RWPE2 (cell line): Measurements from ENCODE around the gene PRKCE.

ENCODE experiments used
- ATAC-seq: fragments of 200-7000 bp; cut with Tn5 transposase; 3 replicates; pipeline ENCODE4 v1.9.1; 2021; ENCODE audit warnings: low read depth
- DNase-seq: peaks from one replicate; pipeline ENCODE4 v3.0.0-alpha.2; 2020; ENCODE audit warnings: low spot score
- H3K27ac ChIP-seq: fragments of 450-650 bp; 2 replicates; pipeline ENCODE4 v1.5.1; 2017; ENCODE audit warnings: mild to moderate bottlenecking; ENCODE audit not compliant: poor library complexity, severe bottlenecking
- H3K27me3 ChIP-seq: fragments of 250-450 bp; sonication (Bioruptor Pico); 2 replicates; pipeline ENCODE4 v1.5.1; 2021; ENCODE audit warnings: mild to moderate bottlenecking, moderate library complexity; ENCODE audit not compliant: insufficient read depth, poor library complexity, severe bottlenecking
- H3K36me3 ChIP-seq: fragments of 250-450 bp; sonication (Bioruptor Pico); 2 replicates; pipeline ENCODE4 v1.5.1; 2020; ENCODE audit warnings: low read depth, mild to moderate bottlenecking, moderate library complexity
- H3K4me1 ChIP-seq: fragments of 250-450 bp; sonication (Bioruptor Pico); 2 replicates; pipeline ENCODE4 v1.5.1; 2021; ENCODE audit warnings: mild to moderate bottlenecking, moderate library complexity; ENCODE audit not compliant: insufficient read depth, poor library complexity, severe bottlenecking
- H3K4me3 ChIP-seq: fragments of 250-450 bp; sonication (Bioruptor Pico); 2 replicates; pipeline ENCODE4 v1.5.1; 2021; ENCODE audit warnings: mild to moderate bottlenecking, moderate library complexity; ENCODE audit not compliant: severe bottlenecking
- H3K9me3 ChIP-seq: fragments of 250-450 bp; sonication (Bioruptor Pico); 2 replicates; pipeline ENCODE4 v1.5.1; 2021; ENCODE audit warnings: mild to moderate bottlenecking, moderate library complexity; ENCODE audit not compliant: severe bottlenecking
- TF ChIP-seq, protein P1 (sequence below): fragments of 450-650 bp; IDR thresholded peaks from one replicate; pipeline ENCODE4 v1.5.1; 2017; ENCODE audit warnings: mild to moderate bottlenecking, moderate library complexity; ENCODE audit not compliant: poor library complexity, severe bottlenecking

PRKCE gene

DNA sequence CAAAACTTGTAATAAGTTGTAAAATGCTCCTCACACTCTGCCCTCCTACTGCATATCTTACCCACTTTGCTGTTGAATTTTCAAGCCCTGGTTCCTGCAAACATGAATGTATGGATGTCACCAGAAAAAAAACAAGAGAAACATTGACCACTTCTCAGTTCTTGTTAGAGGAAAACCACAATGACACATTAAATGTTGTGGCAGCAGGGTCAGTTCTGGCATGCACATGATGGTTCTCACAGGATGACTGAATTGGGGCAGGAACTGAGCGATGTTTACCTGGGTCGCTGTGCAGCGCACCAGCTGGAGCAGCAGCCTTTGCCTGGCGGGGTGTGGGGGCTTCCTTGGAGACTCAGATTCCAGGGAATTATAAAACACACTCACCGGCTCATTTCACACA is 14.0 kb upstream of the PRKCE start:
- no peak overlapping the region for H3K27ac ChIP-seq
- H3K9me3 ChIP-seq: no peaks in the 10 kb centered on the region
- H3K4me3 ChIP-seq: no peak overlapping the region
- H3K4me1 ChIP-seq: no peaks in the 10 kb centered on the region
- TF ChIP-seq, protein P1, sequence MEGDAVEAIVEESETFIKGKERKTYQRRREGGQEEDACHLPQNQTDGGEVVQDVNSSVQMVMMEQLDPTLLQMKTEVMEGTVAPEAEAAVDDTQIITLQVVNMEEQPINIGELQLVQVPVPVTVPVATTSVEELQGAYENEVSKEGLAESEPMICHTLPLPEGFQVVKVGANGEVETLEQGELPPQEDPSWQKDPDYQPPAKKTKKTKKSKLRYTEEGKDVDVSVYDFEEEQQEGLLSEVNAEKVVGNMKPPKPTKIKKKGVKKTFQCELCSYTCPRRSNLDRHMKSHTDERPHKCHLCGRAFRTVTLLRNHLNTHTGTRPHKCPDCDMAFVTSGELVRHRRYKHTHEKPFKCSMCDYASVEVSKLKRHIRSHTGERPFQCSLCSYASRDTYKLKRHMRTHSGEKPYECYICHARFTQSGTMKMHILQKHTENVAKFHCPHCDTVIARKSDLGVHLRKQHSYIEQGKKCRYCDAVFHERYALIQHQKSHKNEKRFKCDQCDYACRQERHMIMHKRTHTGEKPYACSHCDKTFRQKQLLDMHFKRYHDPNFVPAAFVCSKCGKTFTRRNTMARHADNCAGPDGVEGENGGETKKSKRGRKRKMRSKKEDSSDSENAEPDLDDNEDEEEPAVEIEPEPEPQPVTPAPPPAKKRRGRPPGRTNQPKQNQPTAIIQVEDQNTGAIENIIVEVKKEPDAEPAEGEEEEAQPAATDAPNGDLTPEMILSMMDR: no peak
- H3K36me3 ChIP-seq: no peaks in the 10 kb centered on the region; the same call in 1 of the 2 replicates
- DNase-seq: no peak
- no peaks in the 10 kb centered on the region for H3K27me3 ChIP-seq
- peak; percentile 27; the same call in 1 of the 3 replicates for ATAC-seq

DNA sequence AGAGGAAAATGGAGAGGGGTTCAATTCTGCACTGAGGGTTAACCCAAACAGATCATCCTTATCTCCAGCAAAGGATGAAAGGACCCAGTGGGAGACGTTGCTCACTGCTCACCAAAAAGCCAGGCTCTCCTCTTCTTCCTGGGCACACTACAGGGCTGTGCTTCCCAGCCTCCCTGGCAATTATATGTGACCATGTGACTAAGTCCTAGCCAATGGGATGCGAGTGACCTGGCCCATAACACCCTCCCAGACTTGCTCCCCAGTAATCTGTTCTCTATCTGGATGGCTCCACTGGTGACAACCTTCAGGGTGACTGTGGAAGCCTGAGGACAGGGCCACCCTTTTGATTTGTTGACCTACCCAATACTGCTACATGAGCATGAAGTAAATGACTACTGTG is 10.9 kb upstream of the PRKCE start:
- no peak overlapping the region for H3K4me3 ChIP-seq
- ATAC-seq (no peak), DNase-seq (no peak)
- no peaks in the 10 kb centered on the region for H3K27me3 ChIP-seq
- no peaks in the 10 kb centered on the region for H3K9me3 ChIP-seq
- no peaks in the 10 kb centered on the region for H3K4me1 ChIP-seq
- H3K36me3 ChIP-seq: no peaks in the 10 kb centered on the region
- TF ChIP-seq, protein P1: no peak
- no peak overlapping the region for H3K27ac ChIP-seq

DNA sequence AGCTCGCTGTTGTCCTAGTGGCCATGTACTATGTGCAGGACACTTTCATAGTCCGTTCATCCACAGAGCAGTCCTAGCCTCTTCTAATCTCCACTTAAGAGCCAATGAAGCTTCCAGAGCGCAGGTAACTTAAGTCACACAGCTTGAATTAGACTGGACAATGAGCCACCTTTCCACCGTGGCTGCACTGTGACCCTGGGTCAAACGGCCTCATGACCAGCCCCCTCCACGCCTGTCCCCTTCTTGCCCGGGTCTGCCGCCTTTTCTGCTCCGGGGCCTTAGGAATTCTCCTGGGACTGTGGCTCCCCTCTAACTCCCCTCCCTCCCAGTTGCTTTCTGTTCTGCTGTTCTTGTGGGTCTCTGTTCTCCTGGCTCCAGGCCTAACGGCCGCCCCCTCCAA is 8.4 kb upstream of the PRKCE start:
- TF ChIP-seq, protein P1: no peak
- Histone ChIP-seq H3K36me3 (no peaks in the 10 kb centered on the region), H3K27ac (no peak overlapping the region), H3K4me1 (no peaks in the 10 kb centered on the region), H3K9me3 (no peaks in the 10 kb centered on the region), H3K4me3 (peak overlapping the region; percentile 42), H3K27me3 (no peaks in the 10 kb centered on the region)
- ATAC-seq (peak; percentile 39), DNase-seq (no peak)

DNA sequence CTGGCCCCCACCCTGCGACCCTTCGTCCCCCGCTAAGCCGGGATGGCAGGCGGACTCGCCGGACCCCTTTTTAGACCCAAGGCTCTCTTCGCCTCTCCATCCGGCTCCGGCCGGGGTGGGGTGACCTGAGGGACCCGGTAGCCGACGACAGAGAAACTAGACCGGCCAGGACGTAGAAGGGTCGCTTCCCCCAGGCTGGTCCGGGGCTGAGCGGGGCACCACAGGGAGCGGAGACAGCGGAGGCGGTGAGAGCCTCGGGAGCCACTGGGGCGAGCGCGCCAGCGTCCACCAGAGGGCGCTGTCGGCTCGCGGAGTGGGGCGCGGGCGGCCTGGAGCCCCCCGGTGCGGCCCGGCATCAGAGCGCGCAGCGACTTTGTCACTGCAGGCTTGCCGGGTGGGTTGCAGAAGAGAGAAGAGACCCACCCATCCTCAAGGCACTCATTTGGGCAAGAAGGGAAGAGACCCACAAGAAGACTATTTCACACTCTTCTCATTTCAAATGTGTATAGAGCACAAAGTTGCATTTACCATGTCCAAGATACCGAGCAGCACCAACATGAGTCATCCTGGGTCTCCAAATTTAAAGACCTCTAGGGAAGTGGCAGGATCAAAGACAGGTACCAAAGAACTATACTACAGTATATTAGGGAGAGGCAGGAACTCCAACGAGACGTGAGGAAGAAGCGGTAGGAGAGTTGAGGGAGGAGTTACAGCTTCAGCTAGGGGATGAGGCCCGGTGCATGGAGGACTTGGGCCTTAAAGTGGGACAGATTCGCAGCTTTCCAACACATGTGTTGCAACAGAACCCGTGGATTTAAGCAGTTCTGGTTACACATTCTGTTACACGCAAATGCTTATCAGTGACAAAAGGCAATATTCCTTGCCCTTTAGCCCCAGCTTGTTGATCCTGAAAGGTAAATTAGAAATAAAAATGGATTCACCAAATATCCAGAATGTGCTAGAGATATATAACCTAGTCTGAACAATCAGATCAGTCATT is 7.6 kb upstream of the PRKCE start:
- ATAC-seq: peak; percentile 95
- Histone ChIP-seq H3K27me3 (no peaks in the 10 kb centered on the region), H3K27ac (no peak overlapping the region), H3K9me3 (no peaks in the 10 kb centered on the region), H3K36me3 (no peaks in the 10 kb centered on the region), H3K4me3 (peak overlapping the region; percentile 42), H3K4me1 (no peaks in the 10 kb centered on the region)
- DNase-seq: no peak
- TF ChIP-seq, protein P1: peak; percentile 98

DNA sequence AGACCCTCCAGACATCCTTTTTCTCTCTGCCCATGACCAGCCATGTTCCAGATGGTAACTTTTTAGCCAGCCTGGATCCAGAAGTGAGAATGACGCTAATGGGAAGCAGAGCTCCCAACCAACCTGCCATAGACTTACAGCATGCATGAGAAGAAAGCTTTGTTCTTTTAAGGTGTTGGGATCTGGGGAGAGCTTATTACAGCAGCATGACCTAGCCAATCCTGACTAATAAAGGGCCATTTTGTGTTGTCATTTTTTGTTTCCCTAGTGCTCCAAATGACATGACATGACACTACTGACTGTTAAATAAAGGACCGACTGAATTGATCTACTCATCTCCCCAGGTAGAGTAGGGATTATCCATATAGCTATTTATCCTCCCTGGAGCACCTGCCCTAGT is 5.2 kb upstream of the PRKCE start:
- Histone ChIP-seq H3K9me3 (no peaks in the 10 kb centered on the region), H3K36me3 (no peaks in the 10 kb centered on the region), H3K27ac (no peak overlapping the region), H3K27me3 (no peaks in the 10 kb centered on the region), H3K4me3 (no peak overlapping the region), H3K4me1 (no peaks in the 10 kb centered on the region)
- no peak for ATAC-seq
- TF ChIP-seq, protein P1: no peak
- no peak for DNase-seq
